HUDEP-2 (cell line): ENCODE measurements around the gene CDKAL1.
"Not testable (repeated sequence)": the region's sequence is repeated elsewhere in the genome, so short reads cannot be mapped to it uniquely, and the experiment has no call there.

Source experiments
- DNase-seq, 76 experiments: peaks; one replicate each; lab custom pipeline; 2025; ENCODE audit not compliant: unreplicated experiment in 76 of 76; lab: John Stamatoyannopoulos, UW

Gene CDKAL1

DNA sequence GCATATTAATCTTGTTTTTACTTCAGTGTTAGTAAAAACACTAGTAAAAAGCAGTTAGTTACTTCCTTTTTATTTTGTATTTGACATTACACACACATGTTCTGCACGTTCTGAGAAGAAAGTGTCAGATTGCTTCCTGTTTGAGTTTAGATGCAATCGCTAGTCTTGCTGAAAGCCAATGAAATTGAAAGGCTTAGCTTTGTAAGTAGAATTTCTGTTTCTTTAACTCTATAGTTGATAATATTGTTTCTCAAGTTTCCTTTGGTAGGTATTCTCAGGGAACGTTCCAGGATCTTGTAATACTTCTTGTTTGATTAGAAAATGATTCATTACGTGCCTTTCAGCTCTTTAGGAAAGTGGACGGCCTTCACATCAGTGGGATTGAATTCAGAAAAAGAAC lies 55.0 kb downstream of the CDKAL1 start:
- no peak for DNase-seq

DNA sequence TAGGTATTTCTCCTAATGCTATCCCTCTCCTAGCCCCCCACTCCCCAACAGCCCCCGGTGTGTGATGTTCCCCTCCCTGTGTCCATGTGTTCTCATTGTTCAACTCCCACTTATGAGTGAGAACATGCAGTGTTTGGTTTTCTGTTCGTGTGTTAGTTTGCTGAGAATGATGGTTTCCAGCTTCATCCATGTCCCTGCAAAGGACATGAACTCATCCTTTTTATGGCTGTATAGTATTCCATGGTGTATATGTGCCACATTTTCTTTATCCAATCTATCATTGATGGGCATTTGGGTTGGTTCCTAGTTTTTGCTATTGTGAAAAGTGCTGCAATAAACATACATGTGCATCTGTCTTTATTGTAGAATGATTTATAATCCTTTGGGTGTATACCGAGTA lies 56.2 kb downstream of the CDKAL1 start:
- not testable (repeated sequence) for DNase-seq

DNA sequence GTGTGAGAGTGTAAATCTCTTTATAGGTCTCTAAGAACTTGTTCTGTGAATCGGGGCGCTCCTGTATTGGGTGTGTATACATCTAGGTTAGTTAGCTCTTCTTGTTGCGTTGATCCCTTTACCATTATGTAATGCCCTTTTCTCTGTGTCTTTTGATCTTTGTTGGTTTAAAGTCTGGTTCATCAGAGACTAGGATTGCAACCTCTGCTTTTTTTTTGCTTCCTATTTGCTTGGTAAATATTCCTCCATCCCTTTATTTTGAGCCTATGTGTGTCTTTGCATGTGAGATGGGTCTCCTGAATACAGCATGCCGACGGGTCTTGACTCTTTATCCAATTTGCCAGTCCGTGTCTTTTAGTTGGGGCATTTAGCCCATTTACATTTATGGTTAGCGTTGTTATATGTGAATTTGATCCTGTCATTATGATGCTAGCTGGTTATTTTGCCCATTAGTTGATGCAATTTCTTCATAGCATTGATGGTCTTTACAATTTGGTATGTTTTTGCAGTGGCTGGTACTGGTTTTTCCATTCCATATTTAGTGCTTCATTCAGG lies 60.1 kb downstream of the CDKAL1 start:
- DNase-seq = not testable (repeated sequence)

DNA sequence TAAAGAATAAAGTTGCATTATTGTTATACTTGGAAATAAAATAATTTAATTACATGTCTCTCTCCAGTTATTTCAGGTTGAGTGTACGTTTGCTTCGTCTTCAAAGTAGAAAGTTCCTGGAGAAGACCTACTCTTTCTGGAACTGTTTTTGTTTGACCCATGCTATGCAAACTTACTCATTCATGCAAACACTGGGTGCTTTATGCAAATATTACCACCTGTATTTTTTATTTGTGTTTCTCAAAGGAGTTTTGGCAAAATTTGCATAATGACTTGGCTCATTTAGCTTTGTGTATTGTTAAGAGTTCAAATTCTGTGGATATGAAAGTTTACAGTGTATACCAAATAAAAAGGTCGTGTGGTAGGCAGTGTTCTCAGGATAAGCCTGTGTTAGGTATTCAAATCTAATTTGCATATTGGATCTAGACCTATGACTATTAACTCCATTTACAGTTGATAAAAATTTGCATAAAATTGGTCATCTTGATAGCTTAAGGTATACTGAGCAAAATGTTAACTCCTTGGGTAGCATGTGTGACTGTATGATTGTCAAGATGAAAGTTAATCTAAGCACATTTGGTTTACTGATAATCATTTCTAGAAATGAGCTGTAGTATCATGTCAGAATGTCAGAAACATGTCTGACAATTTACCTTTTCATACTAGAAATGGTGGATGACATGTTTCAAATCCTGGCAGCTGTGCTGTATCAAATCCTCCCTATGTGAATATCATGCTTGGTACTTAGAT lies 65.2 kb downstream of the CDKAL1 start:
- peak in 1 of 76 experiments; percentile 12 for DNase-seq

DNA sequence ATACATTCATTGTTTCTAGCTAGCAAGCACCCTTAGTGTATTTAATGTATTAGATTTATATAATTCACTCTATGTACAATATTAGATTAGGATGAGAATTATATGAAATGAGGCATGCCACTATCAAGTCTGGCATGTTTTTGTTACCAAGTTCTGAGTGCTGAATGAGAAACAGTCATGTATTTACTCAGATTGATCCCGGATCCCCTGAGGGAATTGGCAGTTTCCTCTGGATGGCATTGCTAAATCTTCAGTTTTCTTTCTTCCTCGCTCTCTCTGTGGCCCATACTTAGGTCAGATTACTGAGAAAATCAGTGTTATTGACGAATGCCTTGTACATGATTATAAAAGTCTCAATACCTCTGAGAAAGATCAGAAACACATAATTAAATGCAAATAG lies 66.6 kb downstream of the CDKAL1 start:
- no peak for DNase-seq

DNA sequence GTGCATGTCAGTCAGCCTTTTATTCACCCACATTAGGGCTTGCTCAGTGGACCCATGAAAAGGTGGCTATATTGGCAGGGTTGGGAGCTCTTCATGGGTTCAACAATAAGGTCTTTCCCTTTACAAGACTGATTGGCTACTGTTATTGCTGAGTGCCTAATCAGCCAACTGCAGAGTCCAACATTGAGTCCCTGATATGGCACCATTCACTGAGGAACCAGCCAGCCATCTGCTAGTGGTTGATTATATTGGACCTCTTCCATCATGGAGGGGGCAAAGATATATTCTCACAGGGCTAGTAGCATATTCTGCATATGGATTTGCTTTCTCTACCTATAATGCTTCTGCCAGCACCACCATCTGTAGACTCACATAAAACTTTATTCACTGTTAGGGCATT lies 69.9 kb downstream of the CDKAL1 start:
- peak in 64 of 76 experiments; percentile 14 to 87 (median 50) for DNase-seq

DNA sequence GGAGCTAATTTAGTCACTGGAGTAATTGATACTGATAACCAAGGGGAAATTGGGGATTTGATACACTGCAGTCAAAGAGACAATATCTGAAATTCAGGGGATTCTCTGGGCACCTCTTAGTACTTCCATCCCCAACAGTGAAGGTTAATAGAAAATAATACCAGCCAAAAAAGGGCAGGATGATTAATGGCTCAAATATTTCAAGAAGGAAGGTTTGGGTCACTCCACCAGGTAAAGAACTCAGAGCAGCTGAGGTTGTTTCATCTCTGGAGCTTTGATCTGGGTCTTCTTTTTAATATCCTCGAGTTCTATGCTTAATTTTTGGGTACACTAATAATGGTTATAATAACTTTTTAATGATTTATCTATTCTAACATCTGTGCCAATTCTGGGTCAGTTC lies 70.8 kb downstream of the CDKAL1 start:
- no peak for DNase-seq

DNA sequence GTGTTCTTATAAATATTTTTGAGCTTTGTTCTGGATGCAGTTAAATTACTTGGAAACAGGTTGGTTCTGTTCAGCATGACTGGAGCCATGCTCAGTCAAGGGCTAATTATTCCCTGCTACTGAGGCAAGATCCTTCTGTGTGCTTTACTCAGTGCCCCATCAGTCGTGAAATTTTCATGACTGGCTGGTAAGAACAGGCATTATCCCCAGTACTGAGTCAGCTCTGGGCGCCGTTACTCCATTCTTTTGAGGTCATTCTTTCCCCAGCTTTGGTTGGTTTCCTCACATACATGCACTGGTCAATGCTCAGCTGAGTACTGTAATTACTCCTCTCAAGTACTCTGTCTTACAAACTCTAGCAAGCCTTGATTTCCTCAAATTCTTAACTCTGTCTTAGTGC lies 71.3 kb downstream of the CDKAL1 start:
- no peak for DNase-seq

DNA sequence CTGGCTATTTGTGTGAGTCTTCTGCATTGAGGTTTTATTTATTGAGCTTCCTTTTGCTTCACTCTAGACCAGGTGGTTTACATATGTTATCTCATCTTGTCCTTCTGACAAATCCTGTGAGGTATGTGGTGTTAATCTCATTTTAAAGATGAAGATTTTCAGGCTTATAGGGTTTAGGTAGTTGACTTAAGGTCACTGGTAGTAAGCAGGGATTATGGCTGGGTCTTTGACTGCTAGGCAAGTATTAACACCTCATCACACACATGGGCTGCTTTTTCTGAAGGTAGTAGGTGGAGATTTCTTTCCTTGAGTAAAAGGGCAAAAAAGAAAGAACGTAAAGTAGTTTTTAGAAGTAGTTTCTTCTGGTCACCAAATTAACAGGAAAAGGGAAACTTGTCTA lies 72.6 kb downstream of the CDKAL1 start:
- DNase-seq = no peak

DNA sequence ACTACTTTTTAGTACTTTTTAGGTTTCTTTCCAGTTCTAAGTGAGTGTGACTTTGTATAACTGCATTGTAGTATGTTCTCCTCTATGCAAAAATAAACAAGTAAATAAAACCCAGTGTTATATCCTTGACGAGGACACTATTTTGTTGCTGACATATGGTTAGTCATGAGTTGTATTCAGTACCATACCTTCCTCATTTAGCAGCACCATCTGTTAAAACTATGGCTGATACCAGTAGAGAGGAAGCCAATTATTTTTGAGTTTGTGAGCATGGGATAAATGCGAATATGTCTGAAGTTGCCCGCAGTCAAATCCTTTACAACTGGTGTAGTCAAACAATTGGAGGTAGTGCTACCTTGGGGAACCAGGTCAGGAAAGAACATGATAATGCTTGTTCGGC lies 74.1 kb downstream of the CDKAL1 start:
- DNase-seq = no peak

DNA sequence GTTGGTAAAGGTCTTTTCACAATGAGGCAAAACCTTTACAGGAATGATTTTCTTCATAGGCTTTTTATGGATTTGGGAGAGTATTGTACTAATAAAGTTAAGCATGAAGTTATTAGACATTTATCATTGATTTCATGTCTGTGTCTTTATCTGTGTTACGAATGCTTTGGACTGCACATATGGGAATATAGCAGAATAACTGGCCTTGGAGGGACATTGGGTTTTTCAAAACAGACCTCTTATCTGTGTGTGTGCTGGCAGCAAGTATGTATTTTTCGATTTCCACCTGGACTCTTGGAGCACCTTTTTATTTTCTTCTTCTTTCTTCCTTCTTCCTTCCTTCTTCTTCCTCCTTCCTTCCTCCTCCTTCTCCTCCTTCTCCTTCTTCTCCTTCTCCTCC lies 74.6 kb downstream of the CDKAL1 start:
- no peak for DNase-seq

DNA sequence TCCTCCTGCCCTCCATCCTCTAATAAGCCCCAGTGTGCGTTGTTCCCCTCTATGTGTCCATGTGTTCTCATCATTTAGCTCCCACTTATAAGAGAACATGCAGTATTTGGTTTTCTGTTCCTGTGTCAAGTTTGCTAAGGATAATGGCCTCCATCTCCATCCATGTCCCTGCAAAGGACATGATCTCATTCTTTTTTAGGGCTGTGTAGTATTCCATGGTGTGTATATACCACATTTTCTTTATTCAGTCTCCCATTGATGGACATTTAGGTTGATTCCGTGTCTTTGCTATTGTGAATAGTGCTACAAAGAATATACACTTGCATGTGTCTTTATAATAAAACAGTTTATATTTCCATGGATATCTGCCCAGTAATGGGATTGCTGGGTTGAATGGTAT lies 75.7 kb downstream of the CDKAL1 start:
- not testable (repeated sequence) for DNase-seq

DNA sequence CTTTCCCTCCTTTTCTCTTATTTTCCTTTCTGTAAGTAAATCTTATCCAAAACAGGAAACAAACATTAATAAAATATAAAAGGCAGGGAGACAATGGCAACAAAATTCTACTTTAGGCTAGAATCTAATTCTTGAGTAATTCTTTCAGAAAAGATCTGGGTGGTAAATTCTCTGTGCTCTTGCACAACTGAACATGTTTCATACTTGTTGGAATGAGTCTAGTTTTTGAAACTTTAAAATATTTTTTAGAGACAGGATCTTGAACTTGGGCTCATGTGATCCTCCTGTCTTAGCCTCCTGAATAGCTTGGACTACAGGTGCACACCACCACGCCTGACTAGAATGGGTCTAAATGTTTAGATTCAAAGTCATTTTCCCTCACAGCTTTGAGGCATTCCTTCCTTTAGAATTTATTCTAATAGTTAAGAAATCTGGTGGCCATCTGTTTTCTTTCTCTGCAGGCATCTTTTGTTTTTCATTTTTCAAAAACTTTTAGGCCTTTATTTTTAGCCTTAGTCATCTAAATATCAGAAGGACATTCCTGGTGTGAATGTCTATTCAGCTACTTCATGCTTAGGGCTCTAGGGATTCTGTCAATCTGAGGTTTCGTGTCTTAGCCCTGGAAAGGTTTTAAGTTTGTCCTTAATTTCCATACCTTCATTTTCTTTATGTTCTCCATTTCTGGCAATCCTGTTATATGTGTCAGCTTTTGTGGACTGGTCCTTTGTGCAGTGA lies 76.5 kb downstream of the CDKAL1 start:
- no peak for DNase-seq

DNA sequence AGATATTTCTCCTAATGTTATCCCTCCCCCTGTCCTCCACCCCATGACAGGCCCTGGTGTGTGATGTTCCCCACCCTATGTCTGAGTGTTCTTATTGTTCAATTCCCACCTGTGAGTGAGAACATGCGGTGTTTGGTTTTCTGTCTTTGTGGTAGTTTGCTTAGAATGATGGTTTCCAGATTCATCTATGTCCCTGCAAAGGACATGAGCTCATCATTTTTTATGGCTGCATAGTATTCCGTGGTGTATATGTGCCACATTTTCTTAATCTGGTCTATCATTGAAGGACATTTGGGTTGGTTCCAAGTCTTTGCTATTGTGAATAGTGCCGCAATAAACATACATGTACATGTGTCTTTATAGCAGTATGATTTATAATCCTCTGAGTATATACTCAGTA lies 83.3 kb downstream of the CDKAL1 start:
- not testable (repeated sequence) for DNase-seq

DNA sequence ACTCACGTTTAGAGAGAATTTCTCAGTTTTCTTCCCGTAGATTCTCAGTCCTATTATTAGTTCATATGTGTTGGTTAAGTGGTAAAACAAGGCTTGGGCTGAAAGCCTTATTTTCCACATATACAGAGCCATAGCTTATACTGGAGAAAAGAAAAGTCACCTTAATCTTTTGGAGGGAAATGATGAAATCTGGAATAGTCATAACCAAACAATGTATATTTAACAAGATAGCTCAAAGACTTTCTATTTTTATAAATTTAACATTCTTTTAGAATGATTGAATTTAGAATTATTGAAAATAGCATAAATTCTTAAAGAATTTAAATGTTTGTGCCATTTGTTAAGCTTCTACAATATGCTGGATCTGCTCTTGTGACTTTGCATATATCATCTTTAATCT lies 85.8 kb downstream of the CDKAL1 start:
- no peak for DNase-seq

DNA sequence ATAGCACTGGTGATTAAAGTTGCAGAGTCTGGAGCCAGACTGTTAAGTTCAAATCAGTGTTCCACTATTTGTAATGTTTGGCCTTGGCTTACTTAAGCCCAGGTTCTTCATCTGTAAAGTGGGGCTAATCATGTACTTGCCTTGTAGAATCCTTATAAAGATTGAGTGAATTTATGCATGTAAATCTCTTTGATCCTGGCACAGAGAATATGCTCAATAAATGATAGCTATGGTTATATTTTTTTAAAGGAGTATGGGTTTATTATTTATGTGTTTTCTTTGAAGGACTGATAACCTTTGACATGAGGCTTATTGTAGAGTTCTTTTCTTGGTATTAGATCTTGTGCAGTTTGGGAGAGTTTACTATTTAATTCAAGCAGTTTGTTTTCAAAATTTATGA lies 89.5 kb downstream of the CDKAL1 start:
- no peak for DNase-seq

DNA sequence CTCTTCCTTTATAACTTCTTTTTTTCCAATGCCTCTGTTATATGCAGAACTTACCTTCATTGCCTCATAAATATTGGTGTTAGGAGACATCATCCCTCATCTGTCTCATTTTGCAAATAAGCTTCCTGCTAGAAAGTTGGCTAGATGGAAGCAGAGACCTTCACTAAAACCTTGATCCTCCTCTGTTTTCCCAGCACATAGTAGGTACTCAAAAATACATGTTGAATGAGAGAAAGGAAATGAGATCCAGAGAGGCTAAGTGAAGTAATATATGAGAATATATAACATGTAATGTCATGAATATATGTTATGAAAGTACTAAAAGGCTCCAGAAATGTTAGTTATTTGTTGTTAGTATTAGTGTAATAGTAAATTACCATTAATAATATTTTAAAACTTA lies 91.9 kb downstream of the CDKAL1 start:
- DNase-seq = no peak

DNA sequence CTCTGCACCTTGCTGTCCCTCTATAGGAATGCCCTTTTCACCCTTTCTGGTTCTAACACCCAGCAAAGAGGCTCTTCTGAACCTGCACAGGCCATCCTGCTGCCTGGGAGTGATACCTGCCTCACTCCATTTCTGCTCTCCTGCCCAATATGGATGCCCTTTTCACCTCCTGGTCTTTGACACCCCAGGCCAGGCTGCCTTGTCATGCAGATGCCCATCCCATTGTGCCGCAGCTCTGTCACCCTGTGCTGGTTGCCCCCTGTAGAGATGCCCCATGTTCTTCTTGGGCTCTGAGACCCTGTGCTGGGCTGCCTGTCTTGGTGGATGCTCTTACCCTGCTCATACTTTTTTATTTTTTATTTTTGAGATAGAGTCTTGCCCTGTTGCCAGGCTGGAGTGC lies 95.3 kb downstream of the CDKAL1 start:
- no peak for DNase-seq

DNA sequence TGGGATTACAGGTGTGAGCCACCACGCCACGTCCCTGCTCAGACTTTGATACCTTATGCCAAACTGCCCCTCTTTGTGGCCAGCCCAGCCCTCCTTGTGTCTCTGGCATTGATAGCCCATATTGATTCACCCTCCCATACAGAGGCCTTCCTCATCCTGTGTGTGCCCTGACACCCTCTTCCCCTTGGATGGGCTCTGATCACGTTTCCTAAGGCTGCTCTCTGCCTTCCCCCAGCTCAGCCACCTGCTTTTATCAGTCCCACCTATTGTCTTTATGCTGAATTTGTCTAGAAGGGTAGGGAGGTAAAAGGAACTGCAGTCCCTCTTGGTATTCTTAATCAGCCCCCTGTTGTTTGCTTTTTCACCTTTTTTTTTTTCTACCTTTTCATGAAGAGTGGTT lies 95.9 kb downstream of the CDKAL1 start:
- DNase-seq = no peak

DNA sequence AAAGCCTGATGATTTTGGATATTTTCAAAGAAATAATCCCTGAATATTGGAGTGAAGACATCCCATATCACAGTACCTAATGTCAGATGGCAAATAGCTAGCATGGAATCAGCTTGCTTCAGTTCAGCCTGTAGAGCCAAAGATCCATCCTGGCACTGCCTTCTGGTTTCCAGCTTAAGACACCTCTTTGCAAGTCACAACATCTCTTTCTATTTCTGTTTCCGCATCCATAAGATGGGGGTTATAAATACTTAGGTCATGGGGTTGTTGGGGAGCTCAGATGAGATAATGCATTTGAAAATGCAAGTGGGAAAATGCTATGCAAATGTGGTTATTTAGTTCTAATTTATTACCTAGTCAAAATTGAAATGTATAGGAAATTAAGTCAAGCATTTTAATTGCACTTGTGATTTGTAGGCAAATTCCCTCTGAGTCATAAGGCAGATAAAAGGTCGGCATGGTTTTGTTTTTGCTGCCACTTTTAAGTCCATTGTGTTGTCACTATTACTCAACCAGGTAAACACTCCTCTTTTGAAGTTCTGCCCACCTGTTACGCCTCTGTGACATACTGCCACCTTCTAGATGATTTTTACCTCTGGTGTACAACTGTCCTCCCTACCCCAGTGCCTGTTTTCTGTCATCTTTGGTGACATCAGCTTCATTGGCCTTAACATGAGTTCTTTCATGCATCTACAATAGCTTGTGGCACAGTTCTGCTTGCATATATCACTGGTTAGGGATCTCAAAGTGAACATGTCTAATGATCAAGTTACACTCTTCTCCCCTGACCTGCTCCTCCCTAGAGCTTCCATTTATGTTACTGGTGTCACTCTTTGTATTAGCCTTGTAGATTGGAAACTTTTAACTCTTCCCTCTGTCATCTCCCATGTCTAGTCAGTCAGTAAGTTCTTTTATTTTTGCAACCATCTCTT lies 96.6 kb downstream of the CDKAL1 start:
- DNase-seq = no peak

DNA sequence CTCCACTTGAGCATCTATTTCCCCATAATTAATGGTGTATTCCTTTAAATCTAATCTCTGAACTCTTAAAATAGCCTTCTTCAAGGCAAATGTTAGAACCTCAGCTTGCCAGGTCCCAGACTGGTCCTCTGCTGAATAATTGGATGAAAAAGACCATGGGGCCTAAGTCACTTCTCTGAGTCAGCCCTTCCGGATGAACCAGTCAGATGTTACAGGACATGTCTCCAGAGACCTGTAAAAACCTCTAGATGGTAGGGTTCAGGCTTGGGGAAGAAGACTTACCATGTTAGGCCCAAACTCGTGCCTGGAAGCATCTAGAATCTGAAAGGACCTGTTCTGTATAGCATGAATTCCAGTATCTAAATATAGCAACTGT lies 97.3 kb downstream of the CDKAL1 start:
- DNase-seq = no peak
